ENCODE measurements around the gene ZXDC.

Gene ZXDC

DNA sequence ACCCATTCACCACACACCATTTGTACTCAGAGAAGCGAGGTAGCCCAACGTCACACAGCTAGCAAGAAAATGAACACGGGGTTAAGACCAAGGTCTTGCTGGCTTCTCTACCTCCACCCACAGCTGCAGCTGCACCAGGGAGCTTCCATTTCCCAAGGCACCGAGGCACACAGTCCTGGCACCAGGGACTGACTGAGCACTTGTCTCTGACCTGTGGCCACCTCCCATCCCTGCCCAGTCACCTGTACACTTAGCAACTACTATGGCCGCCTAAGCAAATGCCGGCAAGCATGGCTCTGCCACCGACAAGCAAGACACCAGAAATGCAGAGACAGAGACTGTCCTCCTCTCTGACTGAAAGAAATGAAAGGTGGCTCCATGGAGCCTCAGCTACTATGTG lies 15.3 kb downstream of the ZXDC start:
- TF ChIP-seq, protein P1, sequence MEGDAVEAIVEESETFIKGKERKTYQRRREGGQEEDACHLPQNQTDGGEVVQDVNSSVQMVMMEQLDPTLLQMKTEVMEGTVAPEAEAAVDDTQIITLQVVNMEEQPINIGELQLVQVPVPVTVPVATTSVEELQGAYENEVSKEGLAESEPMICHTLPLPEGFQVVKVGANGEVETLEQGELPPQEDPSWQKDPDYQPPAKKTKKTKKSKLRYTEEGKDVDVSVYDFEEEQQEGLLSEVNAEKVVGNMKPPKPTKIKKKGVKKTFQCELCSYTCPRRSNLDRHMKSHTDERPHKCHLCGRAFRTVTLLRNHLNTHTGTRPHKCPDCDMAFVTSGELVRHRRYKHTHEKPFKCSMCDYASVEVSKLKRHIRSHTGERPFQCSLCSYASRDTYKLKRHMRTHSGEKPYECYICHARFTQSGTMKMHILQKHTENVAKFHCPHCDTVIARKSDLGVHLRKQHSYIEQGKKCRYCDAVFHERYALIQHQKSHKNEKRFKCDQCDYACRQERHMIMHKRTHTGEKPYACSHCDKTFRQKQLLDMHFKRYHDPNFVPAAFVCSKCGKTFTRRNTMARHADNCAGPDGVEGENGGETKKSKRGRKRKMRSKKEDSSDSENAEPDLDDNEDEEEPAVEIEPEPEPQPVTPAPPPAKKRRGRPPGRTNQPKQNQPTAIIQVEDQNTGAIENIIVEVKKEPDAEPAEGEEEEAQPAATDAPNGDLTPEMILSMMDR (IDR thresholded peaks at IDR 0.05), result no peak

DNA sequence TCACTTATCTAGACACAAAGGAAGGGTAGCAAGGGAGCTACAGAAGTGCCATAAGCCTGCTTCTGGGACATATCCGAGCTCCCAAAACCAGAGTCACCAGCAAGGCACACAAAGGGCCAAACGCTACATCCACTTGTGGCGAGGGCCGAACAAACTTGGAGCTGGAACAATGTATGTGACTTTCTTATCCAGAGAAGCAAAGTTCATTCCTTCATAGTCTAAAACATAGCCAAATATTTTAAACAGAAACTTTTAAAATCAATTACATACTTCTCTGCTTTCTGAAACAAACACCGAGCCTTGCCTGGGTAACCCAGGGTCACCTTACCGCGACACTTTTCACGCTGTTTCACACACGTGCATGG lies 15.9 kb downstream of the ZXDC start:
- TF ChIP-seq, protein P1 (IDR thresholded peaks at IDR 0.05), result no peak

DNA sequence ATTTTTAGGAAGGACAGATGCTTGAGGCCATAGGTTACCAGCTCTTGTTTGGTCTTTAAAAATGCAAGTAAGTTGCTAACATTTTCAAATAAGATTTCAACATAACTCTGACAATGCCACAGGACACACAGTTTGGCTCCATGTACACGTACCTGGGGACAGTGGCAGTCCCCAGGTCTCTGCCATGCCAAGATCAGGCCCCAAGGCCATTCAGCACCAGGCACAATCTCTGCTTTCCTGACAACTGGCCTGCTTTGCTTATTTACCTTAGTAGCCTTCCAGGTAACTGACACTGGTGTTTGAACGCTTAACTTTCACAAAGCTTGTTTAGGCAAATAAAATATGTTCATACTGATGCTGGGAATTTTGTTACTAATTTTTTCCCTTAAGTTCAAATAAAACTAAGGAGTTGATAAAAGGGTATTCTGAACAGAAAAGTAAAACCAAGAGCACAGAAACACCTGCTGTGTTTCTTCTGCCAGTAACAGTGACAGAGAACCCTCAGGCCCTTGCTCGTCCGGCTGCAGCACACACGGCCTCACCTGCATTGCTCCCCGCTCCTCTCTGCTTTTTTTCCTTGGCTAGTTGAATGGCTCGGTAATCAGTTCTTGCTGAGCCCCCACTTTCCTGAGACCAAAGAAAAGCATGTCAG lies 16.5 kb downstream of the ZXDC start:
- TF ChIP-seq, protein P1 (IDR thresholded peaks at IDR 0.05), result no peak

DNA sequence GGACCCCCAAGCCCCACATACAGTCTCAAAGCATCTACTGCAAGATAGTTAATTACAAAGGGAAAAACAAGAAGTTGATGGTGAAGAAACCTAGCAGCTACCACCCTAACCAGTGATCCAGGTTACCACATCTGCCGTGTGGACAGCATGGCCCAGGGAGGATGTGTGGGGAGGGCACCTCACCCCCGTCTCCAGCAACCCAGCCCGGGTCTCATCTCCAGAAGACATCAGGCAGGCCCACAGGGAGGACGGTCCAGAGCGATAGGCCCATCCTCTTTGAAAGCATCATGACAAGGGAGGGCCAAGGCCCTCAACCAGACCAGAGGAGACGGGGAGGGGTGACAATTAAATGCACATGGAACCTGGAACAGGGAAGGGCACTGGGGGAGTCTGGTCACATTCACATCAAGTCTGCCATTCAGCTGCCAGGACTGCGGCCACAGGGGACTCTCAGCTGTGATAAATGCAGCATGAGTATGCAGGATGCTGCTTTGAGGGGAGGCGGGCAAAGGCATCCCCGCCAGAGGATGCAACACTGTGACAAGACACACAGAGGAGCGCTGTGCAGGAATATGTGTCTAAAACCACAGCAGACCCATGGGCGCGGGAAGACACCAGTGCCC lies 18.8 kb downstream of the ZXDC start:
- TF ChIP-seq, protein P1 (IDR thresholded peaks at IDR 0.05), result no peak

DNA sequence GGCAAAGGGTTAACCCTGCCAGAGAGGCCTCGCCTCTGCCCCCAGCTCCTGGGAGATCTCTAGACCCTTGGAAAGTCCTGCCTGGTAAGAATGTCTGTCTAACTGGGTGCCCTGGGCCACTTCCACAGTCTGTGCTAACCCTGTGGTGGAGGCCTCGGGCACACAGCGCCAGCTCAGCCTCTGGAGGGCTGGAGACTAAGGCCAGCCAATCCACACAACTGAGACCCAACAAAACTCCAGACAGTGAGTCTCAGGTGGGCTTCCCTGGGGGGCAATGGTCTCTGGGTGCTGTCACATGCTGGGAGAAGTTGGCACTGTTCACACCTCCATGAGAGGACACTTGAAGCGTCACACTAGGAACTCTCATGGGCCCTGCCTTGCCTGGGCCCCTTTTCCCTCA lies 19.5 kb downstream of the ZXDC start:
- TF ChIP-seq, protein P1 (IDR thresholded peaks at IDR 0.05), result no peak

DNA sequence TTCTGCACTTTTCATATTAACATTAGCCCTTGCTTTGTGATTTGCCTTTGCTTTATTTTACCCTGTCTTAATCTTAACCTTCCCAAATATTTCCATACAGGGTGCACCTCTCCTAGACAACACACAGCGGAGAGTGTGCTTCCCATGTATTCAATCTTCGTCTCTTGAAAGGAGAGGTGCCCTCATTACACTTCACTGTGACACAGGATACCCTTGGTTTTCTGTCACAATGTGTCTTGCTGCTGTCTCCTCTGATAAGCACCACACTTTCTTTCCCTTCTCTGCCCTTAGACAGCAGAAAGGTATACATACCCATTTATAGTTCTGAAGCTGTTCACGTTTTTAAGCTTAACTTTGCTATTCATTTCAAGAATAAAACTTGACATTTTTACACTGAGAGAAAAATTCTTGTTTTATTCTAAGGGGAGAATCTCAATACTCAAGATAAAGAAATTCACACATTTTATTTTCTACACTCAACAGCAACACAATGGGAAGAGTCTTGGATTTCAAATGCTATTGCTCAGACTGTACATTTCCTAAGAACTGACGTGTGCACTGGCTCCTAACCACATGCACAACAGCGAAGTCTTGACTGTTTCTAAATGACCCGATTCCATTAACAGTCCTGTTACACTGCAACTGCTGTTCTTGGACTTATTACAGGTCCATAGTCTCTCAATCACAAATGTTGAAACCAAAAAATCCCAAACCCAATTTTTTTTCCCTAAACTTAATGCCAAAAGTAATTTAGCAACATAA lies 21.1 kb downstream of the ZXDC start:
- TF ChIP-seq, protein P1 (IDR thresholded peaks at IDR 0.05), result no peak

DNA sequence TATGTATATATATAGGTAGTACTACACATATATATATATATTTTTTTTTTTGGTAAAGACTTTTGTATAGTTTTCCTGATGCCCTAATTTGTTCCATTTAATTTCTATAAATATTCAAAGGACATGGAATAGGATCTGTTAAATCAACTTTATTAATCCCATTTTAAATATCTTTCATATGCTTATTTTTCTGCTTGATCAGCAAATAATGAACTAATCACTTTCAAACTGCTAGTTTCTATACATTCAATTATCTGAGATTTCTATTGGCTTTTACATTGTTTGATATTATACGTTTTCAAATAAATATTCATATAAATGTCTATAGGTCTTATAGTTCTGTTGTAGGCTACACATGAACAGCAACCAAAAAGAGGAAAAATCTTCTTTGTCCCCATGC lies 21.7 kb downstream of the ZXDC start:
- TF ChIP-seq, protein P1 (IDR thresholded peaks at IDR 0.05), result no peak
